ENCODE measurements around the gene RAPSN.

Gene RAPSN

DNA sequence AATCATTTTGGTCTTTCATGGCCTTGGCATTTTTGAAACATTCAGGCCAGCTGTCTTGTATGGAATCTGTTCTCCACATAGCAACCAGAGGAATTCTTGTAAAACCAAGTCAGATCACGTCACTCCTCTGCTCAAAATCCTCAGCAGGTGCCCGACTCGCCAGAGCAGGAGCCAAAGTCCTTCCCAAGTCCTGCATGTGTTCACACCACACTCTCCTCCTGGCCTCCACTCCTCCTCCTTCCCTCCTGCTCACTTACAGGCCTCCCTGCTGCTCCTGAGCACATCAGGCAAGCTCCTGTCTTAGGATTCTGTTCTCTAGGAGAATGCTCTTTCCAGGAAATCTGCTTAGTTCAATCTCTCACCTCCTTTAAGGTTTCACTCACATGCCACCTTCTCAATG is 15.8 kb downstream of the RAPSN start:
- no peak for DNase-seq (ENCODE audit: low spot score)

GRCh38 chr11:47431356-47432083 is 17.4 kb downstream of the RAPSN start:
- DNase-seq (ENCODE audit: low spot score): no peak

DNA sequence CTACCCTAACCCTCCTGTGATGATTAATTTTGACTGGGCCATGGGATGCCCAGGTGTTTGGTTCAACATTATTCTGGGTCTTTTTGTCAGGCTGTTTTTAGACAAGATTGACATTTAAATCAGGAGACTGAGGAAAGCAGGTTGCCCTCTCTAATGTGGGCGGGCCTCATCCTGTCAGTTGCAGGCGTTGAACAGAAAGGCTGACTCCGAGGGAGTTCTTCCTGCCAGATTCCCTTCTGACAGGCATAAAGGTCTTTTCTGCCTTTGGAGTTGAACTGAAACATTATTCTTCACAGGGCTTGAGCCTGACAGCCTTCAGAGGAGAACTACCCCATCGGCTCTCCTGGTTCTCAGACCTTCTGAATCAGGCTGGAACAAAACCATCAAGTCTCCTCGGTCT is 18.4 kb downstream of the RAPSN start:
- DNase-seq (ENCODE audit: low spot score): no peak

- DNase-seq (ENCODE audit: low spot score): peak; percentile 97
Observed at GRCh38 chr11:47426062-47426956, 22.6 kb downstream of the RAPSN start, which contains the start of gene PSMC3. TSS of gene PSMC3 (minus strand) at chr11:47426439. CDS start at chr11:47426279, 160 bp downstream.

- no peak for DNase-seq (ENCODE audit: low spot score)
Observed at GRCh38 chr11:47425611-47426010, 23.3 kb downstream of the RAPSN start.

DNA sequence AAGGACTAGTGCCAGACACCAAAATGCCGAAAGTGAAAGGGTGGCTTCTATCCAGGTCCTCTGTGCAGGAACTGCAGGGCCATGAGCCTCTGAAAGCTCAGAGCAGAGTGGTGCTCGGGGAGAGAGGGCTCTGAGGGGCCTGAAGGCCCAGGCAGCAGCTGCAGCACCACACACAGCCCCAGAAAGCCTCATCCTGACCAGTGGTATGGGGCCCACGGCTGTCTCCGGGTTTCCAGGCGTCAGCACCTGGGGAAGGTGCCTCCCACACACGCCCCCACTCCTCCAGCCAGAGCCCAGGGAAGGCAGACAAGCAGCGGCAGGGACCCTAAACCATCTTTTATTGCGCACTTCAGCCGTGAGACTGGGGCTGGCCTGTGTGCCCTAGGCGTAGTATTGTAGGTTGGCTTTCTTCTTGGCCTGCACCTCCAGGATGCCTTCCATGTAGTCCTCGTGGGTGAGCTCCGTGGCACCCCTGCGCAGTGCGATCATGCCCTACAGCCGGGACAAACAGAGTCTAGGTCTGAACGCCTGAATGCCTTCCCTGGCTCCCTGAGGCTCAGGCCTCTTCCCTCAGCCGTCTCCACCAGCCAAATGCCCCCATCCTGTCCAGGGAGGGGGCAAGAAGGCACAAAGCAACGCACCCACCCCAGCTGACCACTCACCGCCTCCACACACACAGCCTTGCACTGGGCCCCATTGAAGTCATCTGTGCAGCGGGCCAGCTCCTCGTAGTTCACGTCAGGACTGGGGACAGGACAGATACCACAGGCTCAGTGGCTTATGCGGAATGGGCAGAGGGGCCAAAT is 30.3 kb downstream of the RAPSN start:
- DNase-seq (ENCODE audit: low spot score): no peak

DNA sequence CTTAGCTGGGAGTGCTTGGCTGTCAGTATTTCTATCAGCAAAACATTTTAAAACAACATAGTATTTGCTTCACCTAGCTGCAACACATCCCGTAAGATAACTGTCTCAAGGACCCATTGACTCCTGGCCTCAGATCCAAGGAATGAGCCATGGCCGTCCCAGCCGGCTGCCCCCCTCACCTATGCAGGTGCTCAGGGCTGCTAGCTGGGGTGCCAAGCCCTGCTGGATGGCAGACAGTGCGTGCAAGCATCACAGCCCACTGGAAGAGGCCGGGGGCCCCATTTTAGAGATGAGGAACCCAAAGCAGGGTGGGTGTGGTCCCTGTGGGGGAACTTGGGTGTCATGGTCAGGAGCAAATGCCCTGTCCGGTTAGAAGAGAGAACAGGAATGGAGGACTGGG is 31.2 kb downstream of the RAPSN start:
- DNase-seq (ENCODE audit: low spot score): no peak

- DNase-seq (ENCODE audit: low spot score): peak; percentile 95
Observed at GRCh38 chr11:47415949-47416472, 32.9 kb downstream of the RAPSN start.

- no peak for DNase-seq (ENCODE audit: low spot score)
Observed at GRCh38 chr11:47415091-47415854, 33.7 kb downstream of the RAPSN start.

GRCh38 chr11:47414685-47415070 is 34.3 kb downstream of the RAPSN start:
- no peak for DNase-seq (ENCODE audit: low spot score)

DNA sequence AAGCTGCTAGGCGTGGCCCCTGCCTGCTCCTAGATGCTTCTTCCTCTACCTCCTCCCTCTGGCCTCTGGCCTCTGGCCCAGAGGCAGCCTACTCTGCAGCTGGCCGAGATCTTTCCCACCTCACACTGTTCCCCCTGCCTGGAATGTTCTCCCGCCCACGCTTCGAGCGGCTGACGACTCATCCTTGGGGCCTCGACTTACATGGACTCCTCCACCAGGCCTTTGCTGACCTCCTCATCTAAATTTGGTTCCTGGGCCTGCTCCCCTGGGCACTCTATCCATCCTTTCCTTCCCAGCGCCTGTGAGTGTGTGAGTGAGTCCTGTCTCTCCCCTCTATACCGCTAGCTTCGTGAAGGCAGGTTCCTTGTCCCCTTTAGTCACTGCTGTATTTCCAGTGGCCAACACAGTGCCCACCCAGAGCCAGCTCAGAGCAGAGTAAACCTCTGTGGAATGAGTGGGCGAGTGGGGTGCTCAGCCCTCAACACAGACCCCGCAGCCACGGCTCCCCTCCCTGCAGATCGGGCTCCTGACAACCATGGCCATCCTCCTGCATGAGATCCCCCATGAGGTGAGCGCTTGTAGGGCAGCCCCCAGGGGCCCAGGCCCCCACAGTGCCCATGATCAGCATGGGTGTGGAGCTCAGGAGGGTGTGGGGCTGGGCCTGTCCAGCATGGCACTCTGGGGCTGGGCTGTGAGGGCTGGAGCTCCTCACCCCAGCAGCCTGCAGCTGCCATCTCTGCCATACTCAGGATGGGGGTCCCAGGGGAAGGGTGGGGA is 34.8 kb downstream of the RAPSN start:
- peak; percentile 73 for DNase-seq (ENCODE audit: low spot score)

DNA sequence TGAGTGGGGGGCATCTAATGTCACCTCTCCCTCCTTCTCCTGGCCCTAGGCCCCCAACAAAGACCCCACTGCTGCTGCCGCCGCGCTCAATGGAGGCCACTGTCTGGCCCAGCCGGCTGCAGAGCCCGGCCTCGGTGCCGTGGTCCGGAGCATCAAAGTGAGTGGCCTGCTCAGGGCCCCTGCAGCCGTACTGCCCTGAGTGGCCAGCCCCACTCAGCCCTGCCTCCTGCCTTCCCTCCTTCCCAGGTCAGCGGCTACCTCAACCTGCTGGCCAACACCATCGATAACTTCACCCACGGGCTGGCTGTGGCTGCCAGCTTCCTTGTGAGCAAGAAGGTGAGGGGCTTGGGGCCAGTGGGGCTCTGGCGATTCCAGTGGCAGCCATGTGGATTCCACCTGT is 35.6 kb downstream of the RAPSN start:
- no peak for DNase-seq (ENCODE audit: low spot score)

GRCh38 chr11:47411884-47412746 is 36.8 kb downstream of the RAPSN start:
- peak; percentile 67 for DNase-seq (ENCODE audit: low spot score)

DNA sequence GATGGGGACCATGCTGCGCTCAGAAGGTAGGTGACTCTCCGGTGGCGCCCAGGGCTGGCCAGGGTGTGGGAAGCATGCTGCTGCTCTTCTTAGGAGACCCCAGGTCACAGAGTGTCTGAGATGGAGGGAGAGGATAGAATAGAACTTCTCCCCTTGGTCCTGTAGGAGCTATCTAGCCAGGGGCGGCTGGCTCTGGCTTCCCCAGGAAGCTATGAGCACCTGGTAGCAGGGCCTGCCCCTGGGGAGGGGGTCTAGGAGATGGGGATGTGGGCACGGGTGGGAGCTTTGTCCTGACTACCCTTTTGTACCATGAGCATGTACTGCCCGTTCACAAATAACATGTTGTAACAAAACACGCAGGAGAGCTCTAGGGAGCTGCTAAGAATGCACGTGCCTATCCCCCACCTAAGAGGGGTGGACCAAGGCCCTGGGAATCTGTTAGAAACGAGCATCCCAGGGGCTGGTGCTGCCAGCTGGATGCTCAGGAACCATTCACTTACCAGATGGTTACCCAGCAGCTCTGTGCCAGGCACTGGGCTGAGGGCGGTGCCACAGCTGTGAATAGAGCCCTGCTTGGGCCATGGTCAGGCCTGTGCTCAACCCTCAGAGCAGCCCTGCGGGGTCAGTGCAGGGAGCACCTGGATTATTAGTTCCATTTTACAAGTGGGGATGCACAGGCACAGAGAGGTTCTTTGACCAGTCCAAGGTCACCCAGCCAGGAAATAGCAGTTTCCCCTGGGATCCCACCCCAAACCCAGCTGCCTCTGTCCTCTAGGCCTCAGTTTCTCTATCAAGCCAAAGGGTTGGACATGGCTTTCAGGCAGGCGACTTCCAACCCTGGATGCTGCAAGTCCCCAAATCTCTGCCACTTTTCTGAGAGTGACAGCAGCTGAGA is 38.3 kb downstream of the RAPSN start:
- DNase-seq (ENCODE audit: low spot score): no peak

DNA sequence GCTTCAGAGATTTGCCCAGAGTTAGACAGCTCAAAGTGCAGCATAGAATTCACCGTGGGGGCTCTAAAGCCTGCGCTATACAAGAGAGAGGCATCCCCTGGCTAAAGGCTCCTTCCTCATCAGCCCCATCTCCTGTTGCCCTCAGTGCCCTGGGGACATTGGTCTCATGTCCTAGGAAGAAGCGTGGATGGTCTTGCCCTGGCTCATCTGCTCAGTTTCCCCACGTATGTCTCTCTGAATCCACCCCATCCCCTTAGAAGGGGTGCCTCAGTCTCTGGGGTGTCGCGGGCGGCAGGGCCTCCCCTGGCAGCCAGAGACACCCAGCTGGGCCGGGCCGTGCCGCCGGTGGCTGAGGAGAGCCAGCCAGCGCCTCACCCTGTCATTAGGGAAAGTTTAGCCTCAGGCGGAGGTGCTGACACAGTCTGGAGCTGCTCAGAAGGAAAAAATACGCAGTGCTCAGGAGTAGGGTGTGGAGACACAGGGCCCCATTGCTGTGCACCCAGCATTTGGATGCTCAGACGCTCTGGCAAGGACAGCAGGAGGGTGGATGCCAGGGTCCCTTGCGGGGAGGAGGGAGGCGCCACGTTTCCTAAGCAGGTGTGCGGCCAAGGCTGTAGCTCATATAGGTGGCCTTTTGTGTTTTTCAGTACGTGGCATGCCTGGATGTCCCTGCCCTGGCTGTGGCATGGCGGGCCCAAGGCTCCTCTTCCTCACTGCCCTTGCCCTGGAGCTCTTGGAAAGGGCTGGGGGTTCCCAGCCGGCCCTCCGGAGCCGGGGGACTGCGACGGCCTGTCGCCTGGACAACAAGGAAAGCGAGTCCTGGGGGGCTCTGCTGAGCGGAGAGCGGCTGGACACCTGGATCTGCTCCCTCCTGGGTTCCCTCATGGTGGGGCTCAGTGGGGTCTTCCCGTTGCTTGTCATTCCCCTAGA is 39.2 kb downstream of the RAPSN start:
- DNase-seq (ENCODE audit: low spot score): peak; percentile 58

DNA sequence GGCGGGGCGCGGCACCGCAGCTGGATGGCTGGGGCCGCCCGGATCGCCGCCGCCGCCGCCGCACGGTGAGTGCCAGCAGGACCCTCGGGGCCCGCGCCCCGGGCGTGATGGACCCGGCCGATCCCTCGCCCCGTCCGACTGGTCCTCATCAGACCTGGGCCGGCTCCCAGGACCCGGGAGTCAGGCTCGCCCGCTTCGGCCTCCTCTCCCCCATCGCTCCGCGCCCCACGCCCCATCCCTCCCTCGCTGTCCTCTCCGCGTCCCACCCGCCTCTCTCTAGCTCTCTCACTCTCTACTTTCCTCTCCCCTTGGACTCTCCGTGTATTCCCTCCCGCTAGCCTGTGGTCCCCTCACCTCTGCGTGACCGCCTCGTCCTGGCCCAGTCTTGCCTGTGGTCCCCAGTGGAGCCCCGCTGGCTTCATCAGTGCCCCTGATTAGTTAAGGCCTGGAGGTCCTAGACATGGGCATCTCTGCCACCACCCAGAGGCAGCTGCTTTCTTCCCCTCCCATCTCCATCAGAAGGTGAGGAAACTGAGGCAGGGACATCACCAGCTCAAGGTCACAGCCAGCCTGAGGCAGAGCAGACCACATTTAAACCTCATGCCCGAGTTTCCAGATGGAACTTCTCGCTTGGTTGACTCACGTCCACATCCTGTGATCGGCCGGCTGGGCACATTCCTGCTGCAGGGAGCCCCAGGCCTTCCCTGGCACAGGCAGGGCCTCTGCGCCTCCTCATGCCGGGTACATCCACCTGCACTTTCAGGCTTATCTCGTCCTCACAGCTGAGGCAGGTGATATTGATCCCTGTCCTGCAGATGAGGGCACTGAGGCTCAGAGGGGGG is 40.1 kb downstream of the RAPSN start:
- DNase-seq (ENCODE audit: low spot score): peak; percentile 81

Data from GM03348 (cell line).